ENCODE results near the gene SPATA2L. TPM values are rescaled to one million over a fixed set of nuclear protein-coding genes. Genes with fewer than 3 reads are reported as not detected.

Gene SPATA2L
- total and polyA plus RNA-seq, 2 of the 13 experiments (the other 11 are each of a cell fraction or from before 2014, with no cell fraction given), result 9.1 to 20.7 TPM

DNA sequence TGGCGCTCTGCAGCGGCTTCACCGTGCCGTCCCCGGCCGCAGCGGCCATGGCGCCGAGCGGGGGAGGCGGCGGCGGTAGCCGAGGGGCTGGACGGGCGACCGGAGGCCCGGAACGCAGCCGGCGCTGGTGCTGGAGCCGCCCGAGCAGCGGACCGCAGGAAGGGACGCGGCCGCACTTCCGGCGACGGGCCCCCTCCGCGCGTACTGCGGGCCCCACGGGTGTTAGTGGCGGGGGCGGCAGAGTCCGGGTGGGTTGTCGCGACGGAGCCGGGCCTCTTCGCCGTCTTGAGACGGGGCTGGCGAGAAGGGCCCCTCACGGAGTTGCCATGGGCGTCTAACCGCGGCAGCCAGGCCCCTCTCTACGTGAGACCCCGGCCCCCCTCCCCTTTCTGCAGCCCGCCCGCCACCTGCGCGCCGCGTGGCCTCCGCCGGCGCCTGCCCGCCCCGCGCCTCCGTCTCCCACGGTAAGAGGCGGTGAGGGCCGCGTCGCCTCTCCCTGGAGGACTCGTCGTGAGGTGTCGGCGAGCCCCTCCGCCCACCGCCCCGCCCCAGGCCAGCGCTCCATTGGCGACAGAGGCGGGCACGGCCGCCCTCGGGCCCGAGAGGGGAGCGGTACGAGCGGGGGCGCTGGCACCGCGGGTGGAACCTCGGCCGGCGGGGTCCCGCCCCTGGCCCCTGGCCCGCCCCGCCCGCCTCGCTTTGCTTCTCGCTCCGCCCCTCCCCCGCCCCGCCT lies 19.5 kb upstream of the SPATA2L start, which contains the start of the genes VPS9D1 and ZNF276 (continued):
- TF ChIP-seq ZZZ3 (CRISPR knock-in tag; IDR thresholded peaks at IDR 0.05; ENCODE audit: borderline replicate concordance) (peak; percentile 89; the same call in 1 of the 2 replicates), ZNF224 (CRISPR knock-in tag; IDR thresholded peaks at IDR 0.05) (no peak), ZNF530 (CRISPR knock-in tag; IDR thresholded peaks at IDR 0.05; ENCODE audit: low read depth) (no peak), ZNF124 (CRISPR knock-in tag; IDR thresholded peaks at IDR 0.05) (no peak), SMC3 (IDR thresholded peaks at IDR 0.05; ENCODE audit: low read length) (no peak), NRL (CRISPR knock-in tag; IDR thresholded peaks at IDR 0.05; ENCODE audit: borderline replicate concordance) (0 out of 2 replicates have a peak, but pooled peaks have one; percentile 8), MXD4 (CRISPR knock-in tag; IDR thresholded peaks at IDR 0.05) (peak; percentile 66), ZIK1 (CRISPR knock-in tag; IDR thresholded peaks at IDR 0.05; ENCODE audit: borderline replicate concordance, low read depth) (peak; percentile 98), ZNF333 (CRISPR knock-in tag; IDR thresholded peaks at IDR 0.05; ENCODE audit: borderline replicate concordance) (no peak; the same call in 1 of the 2 replicates), ZNF569 (CRISPR knock-in tag; IDR thresholded peaks at IDR 0.05; ENCODE audit: borderline replicate concordance) (no peak), ZNF232 (CRISPR knock-in tag; IDR thresholded peaks at IDR 0.05; ENCODE audit: borderline replicate concordance) (peak; percentile 76; the same call in 1 of the 2 replicates), ZFP36L1 (CRISPR knock-in tag; IDR thresholded peaks at IDR 0.05) (no peak; the same call in 1 of the 2 replicates)
- TF ChIP-seq, protein P1, sequence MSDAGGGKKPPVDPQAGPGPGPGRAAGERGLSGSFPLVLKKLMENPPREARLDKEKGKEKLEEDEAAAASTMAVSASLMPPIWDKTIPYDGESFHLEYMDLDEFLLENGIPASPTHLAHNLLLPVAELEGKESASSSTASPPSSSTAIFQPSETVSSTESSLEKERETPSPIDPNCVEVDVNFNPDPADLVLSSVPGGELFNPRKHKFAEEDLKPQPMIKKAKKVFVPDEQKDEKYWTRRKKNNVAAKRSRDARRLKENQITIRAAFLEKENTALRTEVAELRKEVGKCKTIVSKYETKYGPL (CRISPR knock-in tag; IDR thresholded peaks at IDR 0.05), result 0 out of 2 replicates have a peak, but pooled peaks have one; percentile 33
- TF ChIP-seq, protein P2, sequence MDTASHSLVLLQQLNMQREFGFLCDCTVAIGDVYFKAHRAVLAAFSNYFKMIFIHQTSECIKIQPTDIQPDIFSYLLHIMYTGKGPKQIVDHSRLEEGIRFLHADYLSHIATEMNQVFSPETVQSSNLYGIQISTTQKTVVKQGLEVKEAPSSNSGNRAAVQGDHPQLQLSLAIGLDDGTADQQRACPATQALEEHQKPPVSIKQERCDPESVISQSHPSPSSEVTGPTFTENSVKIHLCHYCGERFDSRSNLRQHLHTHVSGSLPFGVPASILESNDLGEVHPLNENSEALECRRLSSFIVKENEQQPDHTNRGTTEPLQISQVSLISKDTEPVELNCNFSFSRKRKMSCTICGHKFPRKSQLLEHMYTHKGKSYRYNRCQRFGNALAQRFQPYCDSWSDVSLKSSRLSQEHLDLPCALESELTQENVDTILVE (CRISPR knock-in tag; IDR thresholded peaks at IDR 0.05), result peak; percentile 99
- TF ChIP-seq, protein P3, sequence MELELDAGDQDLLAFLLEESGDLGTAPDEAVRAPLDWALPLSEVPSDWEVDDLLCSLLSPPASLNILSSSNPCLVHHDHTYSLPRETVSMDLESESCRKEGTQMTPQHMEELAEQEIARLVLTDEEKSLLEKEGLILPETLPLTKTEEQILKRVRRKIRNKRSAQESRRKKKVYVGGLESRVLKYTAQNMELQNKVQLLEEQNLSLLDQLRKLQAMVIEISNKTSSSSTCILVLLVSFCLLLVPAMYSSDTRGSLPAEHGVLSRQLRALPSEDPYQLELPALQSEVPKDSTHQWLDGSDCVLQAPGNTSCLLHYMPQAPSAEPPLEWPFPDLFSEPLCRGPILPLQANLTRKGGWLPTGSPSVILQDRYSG (CRISPR knock-in tag; IDR thresholded peaks at IDR 0.05), result peak; percentile 62; the same call in 1 of the 2 replicates
- TF ChIP-seq, protein P4, sequence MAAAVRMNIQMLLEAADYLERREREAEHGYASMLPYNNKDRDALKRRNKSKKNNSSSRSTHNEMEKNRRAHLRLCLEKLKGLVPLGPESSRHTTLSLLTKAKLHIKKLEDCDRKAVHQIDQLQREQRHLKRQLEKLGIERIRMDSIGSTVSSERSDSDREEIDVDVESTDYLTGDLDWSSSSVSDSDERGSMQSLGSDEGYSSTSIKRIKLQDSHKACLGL (CRISPR knock-in tag; IDR thresholded peaks at IDR 0.05), result no peak; the same call in 1 of the 2 replicates
- TF ChIP-seq, protein P5, sequence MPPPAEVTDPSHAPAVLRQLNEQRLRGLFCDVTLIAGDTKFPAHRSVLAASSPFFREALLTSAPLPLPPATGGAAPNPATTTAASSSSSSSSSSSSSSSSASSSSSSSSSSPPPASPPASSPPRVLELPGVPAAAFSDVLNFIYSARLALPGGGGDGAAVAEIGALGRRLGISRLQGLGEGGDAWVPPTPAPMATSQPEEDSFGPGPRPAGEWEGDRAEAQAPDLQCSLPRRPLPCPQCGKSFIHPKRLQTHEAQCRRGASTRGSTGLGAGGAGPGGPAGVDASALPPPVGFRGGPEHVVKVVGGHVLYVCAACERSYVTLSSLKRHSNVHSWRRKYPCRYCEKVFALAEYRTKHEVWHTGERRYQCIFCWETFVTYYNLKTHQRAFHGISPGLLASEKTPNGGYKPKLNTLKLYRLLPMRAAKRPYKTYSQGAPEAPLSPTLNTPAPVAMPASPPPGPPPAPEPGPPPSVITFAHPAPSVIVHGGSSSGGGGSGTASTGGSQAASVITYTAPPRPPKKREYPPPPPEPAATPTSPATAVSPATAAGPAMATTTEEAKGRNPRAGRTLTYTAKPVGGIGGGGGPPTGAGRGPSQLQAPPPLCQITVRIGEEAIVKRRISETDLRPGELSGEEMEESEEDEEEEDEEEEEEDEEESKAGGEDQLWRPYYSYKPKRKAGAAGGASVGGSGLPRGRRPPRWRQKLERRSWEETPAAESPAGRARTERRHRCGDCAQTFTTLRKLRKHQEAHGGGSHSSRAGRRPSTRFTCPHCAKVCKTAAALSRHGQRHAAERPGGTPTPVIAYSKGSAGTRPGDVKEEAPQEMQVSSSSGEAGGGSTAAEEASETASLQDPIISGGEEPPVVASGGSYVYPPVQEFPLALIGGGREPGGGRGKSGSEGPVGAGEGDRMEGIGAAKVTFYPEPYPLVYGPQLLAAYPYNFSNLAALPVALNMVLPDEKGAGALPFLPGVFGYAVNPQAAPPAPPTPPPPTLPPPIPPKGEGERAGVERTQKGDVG (CRISPR knock-in tag; IDR thresholded peaks at IDR 0.05; ENCODE audit: borderline replicate concordance), result no peak
- TF ChIP-seq, protein P6, sequence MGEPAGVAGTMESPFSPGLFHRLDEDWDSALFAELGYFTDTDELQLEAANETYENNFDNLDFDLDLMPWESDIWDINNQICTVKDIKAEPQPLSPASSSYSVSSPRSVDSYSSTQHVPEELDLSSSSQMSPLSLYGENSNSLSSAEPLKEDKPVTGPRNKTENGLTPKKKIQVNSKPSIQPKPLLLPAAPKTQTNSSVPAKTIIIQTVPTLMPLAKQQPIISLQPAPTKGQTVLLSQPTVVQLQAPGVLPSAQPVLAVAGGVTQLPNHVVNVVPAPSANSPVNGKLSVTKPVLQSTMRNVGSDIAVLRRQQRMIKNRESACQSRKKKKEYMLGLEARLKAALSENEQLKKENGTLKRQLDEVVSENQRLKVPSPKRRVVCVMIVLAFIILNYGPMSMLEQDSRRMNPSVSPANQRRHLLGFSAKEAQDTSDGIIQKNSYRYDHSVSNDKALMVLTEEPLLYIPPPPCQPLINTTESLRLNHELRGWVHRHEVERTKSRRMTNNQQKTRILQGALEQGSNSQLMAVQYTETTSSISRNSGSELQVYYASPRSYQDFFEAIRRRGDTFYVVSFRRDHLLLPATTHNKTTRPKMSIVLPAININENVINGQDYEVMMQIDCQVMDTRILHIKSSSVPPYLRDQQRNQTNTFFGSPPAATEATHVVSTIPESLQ (CRISPR knock-in tag; conservative IDR thresholded peaks at IDR 0.05), result peak; percentile 92; the same call in 1 of the 2 replicates
